ENCODE results near the gene ASTN2.

The ASTN2 gene

DNA sequence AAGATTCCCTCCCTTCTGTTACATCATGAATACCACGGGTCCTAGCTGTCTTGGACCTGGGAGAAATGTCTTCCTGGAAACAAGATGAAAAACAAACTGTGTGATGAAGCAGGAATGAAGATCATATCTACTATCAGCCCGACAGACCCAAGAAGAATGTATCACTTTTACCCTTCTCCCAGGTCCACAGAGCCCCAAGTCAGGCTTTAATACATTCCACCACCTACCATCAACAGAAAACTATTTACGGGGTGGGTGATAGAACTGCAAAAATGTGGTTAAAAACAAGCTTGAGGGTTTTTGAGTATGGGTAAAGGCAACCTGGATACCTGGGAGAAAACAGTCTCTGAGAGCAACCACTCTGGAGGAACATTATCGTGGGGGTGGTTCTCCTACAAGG, 400.8 kb downstream of the ASTN2 start:
- no peak for DNase-seq (ENCODE audit: low read depth in 3 of 3)

DNA sequence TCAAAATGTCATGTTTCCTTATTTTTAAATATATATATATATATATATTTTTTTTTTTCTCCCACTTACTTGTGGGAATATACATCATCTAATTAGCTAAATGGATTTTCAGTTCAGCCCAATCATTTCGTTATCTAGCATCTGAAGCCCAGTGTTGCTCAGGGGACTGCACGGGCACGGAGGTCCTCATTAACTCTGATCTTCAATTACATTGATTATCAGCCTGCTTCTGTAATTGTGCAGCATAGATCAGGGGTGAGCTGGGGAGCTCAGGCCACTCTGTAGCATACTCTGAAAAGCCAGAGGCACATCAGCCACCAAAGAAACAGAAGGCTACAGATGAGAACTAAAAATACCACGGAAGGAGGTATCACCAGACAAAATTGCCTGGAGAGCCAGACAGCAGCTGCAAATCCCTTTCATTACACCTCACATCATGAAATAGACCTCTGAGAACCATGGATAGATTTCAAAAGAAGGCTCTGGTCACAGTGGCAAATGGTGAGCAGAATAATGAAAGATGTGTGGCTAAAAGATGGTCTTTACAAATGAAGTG, 401.3 kb downstream of the ASTN2 start:
- no peak for DNase-seq (ENCODE audit: low read depth in 3 of 3)

DNA sequence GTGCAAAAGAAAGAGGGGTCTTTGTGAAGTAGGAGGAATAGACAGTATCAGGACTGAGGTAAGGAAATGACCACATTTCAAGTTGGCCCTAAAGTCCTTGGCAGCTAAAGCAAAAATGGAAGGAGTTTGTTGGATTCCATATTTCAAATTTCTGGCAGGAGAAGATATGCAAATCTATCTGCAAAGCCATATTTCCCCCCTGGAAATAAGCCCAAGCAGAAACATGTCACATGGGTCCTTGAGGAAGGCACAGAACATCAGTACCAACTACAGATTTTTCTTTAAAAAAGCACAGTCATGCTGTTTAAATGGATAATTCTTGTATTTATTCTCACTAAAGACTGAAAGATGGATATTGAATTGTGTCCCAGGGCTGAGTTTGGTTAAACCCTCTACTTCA, 404.8 kb downstream of the ASTN2 start:
- DNase-seq (ENCODE audit: low read depth in 3 of 3), result no peak

- no peak for DNase-seq (ENCODE audit: low read depth in 3 of 3)
Observed at GRCh38 chr9:117008876-117009275, 406.0 kb downstream of the ASTN2 start.

DNA sequence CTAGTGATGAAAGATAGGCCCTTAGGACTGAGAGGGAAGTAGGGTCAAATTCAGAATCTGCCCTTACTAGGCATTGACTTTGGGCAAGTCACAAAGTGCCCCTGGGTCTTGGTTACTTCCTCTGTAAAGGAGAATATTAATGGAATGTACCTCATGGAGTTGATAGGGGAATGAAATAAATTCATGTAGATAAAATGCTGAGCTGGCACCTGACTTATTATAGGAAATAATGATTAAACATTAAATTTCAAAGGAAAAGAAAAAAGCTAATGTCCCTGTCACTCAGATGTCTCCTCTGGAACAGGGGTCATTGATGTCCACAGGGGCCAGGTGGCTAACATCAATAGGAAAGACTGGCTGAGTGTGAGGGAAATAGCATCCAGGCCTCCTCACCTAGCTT, 406.4 kb downstream of the ASTN2 start:
- no peak for DNase-seq (ENCODE audit: low read depth in 3 of 3)

- DNase-seq (ENCODE audit: low read depth in 3 of 3), result no peak
Observed at GRCh38 chr9:117002686-117003085, 412.2 kb downstream of the ASTN2 start.

DNA sequence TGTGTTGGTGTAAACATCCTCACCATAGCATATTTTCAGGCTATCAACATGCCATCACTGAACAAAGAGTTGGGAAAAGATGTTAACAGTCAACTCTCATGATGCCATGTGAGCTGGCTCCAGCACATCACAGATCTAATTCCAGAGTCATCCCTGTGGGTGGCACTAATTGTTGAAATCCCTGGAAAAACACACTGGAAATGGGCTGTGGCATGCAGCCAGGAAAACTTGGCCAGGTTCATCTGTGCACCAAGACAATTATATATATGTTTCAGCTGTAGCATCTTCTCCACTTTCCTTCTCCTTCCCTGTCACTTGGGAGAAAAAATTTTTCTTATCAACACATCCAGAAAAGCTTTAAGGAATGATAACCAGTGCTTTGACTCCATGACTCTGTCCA, 414.0 kb downstream of the ASTN2 start:
- DNase-seq (ENCODE audit: low read depth in 3 of 3), result no peak

DNA sequence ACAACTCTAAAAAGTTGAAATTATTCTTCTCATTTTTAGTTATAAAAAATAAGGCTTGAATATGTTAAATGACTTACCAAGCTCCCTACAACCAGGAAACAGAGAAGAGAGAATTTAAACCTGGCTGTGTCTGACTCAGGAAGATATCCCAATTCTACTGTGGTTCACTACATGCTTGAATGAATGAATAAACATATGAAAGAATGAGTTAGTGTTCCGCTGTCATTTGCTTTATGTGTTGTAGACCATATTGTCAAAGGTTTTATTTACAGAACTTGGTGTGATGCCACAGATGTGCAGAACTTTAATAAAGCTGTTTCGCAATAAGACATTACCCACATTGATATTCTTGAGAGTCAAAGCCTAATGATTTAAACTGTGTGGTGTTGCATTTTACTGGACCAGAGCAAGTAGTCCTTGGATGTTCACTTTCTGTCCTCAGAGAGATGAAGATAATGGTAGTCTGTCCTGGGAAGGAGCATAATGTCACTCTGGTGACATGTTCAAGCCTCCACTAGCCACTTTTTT, 414.6 kb downstream of the ASTN2 start:
- no peak for DNase-seq (ENCODE audit: low read depth in 3 of 3)

DNA sequence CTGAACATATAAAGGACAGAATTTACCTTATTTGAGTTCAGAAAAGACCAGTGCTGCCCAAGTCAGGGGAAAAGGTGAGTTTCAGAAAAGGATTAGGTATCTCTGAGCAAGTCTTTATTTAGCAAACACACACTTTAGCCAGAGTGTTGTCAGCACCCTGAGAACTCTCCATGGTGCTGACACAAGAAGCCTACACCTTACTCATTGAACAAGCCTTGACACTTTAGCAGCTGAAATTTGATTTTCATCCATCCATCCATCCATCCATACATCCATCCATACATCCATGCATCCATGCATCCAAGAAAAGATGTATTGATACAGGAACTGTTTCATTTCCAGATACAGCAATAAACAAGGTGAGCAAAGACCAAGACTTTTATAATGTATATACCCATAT, 416.6 kb downstream of the ASTN2 start:
- no peak for DNase-seq (ENCODE audit: low read depth in 3 of 3)

GRCh38 chr9:116992865-116993264, 422.0 kb downstream of the ASTN2 start:
- no peak for DNase-seq (ENCODE audit: low read depth in 3 of 3)

- DNase-seq (ENCODE audit: low read depth in 3 of 3), result no peak
Observed at GRCh38 chr9:116991051-116991450, 423.8 kb downstream of the ASTN2 start.

GRCh38 chr9:116990592-116990991, 424.3 kb downstream of the ASTN2 start:
- no peak for DNase-seq (ENCODE audit: low read depth in 3 of 3)

- DNase-seq (ENCODE audit: low read depth in 3 of 3), result no peak
Observed at GRCh38 chr9:116987721-116988485, 427.0 kb downstream of the ASTN2 start.

GRCh38 chr9:116986015-116986414, 428.8 kb downstream of the ASTN2 start:
- no peak for DNase-seq (ENCODE audit: low read depth in 3 of 3)

GRCh38 chr9:116985596-116985995, 429.3 kb downstream of the ASTN2 start:
- no peak for DNase-seq (ENCODE audit: low read depth in 3 of 3)

DNA sequence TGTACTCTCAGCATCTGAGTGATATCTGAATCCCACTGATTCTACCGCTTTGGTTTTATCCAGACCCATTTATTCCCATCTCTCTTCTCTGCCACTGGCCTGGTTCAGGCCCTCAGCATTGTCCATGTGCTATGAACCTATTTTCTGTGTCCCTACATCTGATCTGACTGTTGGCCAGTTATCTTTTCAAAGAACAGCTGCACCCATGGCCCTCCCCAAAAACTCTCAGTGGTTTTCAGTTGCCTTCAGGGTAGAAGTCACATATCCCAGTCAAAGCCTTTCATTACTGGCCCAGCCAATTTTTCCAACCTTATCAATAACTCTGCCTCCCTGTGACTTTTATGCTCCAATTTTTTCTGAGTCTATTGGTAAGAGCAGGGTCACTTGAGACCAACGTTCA, 430.7 kb downstream of the ASTN2 start:
- no peak for DNase-seq (ENCODE audit: low read depth in 3 of 3)

DNA sequence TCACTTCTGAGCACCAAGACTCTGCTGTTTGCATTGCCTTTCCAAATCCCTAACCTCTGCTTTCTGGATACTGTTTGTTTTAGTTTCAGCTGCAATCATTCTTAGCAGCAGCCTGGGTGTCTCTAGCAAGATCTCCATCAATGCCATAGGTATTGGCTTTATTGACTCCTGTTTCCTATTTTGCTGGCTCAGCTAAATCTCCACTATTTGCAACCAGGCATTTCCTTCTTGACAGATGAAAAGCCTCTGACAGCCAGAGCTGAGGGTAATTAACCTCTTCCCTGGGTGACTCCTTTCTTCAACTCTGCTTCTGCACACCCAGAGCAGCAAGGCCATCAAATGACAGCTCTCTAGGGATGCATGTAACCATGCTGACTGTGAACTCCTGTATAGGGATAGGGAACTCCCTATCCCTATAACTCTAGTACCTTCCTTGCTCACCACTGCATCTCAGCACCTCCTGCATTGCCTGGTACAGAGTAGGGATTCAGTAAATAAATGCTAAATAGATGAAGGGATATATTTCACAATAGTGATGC, 434.2 kb downstream of the ASTN2 start:
- no peak for DNase-seq (ENCODE audit: low read depth in 3 of 3)

DNA sequence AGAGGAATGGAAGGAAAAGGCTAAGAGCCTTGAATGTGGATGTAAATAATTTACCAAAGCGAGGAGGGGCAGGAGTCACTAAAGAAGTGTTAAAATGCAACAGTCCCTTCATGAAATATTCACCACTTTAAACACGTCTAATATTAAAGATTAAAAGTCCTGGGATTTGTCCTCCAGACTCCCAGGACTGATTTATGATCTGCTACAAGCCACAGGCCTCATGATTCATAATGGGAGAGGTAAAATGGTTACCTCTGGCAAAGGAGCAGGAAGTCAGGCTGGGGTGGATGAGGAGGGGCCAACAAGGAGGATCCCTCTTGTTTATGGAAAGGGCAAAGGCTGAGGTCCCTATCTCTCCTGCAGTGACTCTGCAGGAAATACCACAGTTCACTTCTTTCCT, 435.4 kb downstream of the ASTN2 start:
- no peak for DNase-seq (ENCODE audit: low read depth in 3 of 3)

DNA sequence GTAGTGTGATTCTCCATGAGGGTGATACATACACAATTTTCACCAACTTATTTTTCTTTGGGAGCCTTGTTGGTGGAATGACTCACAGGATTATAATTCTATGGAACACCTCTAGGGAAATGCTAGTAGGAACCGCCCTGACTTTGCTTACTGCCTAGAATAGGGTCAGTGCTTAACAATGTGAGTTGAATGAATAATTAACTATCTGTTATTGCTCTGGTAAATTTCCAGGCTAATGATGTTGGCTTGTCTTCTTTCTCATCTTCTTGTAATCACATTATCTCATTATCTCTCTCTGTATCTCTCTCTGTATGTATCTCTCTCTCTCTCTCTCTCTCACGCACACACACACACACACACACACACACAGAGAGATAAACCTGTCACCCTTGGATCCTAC, 436.7 kb downstream of the ASTN2 start:
- DNase-seq (ENCODE audit: low read depth in 3 of 3), result no peak

- DNase-seq (ENCODE audit: low read depth in 3 of 3), result no peak
Observed at GRCh38 chr9:116975126-116975525, 439.7 kb downstream of the ASTN2 start.

GRCh38 chr9:116966199-116966598, 448.7 kb downstream of the ASTN2 start:
- DNase-seq (ENCODE audit: low read depth in 3 of 3), result no peak

DNA sequence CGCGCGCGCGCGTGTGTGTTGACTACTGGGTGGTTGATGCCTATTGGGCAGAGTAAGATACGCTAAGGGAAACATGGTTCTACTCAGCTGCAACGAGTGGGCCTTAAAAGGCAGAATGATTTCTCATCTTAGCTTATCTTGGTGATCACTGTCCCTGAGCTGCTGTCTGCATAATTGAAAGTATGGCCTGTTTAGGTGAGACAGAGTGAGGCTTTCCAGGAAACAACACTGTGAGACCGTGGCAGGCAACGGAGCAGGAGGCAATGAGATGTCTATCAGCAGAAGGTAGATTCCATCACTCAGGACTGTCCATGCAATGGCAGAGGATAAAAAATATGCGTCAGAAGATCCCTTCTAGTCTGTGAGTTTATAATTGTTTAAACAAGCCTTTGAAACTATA, 450.6 kb downstream of the ASTN2 start:
- DNase-seq (ENCODE audit: low read depth in 3 of 3), result no peak

DNA sequence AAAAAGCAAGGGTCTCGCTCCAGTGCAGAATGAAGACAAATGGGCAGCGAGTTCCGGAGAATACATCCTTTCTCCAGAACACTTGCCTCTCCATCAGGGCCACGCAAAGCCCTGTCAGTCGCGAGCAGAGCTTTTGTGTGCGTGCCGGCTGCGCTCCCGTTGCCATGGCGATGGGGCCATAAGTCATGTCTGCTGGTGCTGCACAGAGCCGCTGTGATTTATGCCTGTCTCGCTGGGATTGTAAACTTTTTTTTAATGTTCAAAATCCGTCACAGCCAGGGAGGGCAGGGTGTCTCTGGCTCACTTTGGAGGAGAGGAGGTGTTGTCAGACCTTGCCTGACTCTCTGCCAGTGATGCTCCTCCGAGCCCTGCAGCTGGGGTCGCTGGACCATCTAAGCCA, 455.0 kb downstream of the ASTN2 start:
- no peak for DNase-seq (ENCODE audit: low read depth in 3 of 3)

Measured in stimulated activated CD4-positive, alpha-beta T cell treated with anti-CD3 and anti-CD28 coated beads, TNF-alpha, amount 100 ng/mL, for 24 hours (primary cell).